ENCODE data around the gene MCTP1. TPM values are rescaled to one million over a fixed set of nuclear protein-coding genes. Genes with fewer than 3 reads are reported as not detected.

The MCTP1 gene
- total RNA-seq, 1 experiment from 2014 or later, result 0.44 TPM

DNA sequence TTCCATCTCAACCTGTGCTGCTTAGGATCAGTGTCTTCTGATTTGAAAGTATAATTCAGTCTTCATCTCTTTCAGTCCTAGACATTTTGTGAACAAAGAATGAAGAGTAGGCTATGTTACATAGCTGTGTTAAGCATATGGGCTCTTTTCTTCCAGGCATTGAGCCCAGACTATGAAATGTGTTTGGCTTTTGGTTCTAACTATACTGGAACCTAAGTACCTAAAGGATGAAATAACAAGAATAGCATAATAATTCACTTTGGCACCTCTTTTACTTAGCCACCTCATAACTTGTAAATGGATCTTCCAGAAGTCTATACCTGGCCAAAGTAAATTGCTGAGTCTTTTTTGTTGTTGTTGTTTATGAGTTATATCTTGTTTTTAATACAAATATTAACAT, 595.0 kb downstream of the MCTP1 start:
- no peaks in the 10 kb centered on the region for H3K9me3 ChIP-seq (ENCODE audit: control insufficient read depth in 1 of 2, insufficient read depth in 1 of 2, low read depth in 1 of 2, low read length in 2 of 2)
- H3K27me3 ChIP-seq (ENCODE audit: insufficient read depth, low read length), result no peaks in the 10 kb centered on the region
- no peak overlapping the region for H3K27ac ChIP-seq (ENCODE audit: low read depth, low read length)
- H3K9ac ChIP-seq (ENCODE audit: low read length), result no peak overlapping the region
- H3K9me2 ChIP-seq (ENCODE audit: insufficient read depth), result no peaks in the 10 kb centered on the region
- H3K79me2 ChIP-seq (ENCODE audit: insufficient read depth, low read length), result no peaks in the 10 kb centered on the region
- POLR2A ChIA-PET, result no interaction called here
- intact Hi-C loops (cut with micrococcal nuclease), result loop anchor here (10.0 kb wide), 1 partner anchor 775 kb away; no protein-coding TSS in a partner anchor
- no peak for DNase-seq (ENCODE audit: low read depth, low spot score)
- H3K4me3 ChIP-seq (replicated peaks in 1 of 2; ENCODE audit: low read depth in 1 of 2, low read length in 2 of 2), result no peak overlapping the region
- RAD21 ChIA-PET (ENCODE audit: low non-redundant PET in 1 of 2, low total read pairs in 2 of 2, uncharacterized antibody in 2 of 2, unreplicated experiment in 2 of 2), result no interaction called here
- ATAC-seq, result no peak
- no peaks in the 10 kb centered on the region for H4K20me1 ChIP-seq (ENCODE audit: insufficient read depth)
- CTCF ChIA-PET, result no interaction called here
- no peak overlapping the region for H3K4me2 ChIP-seq (ENCODE audit: low read length)
- no peak overlapping the region for H2AFZ ChIP-seq (ENCODE audit: low read depth, low read length, poor library complexity, severe bottlenecking)
- TF ChIP-seq TCF7L2 (IDR thresholded peaks at IDR 0.05; ENCODE audit: borderline replicate concordance, extremely low read depth, insufficient read depth, insufficient read length) (no peak), CEBPB (IDR thresholded peaks at IDR 0.05; ENCODE audit: low read depth) (no peak), EGR1 (IDR thresholded peaks at IDR 0.05; ENCODE audit: low read depth) (no peak)
- no peaks in the 10 kb centered on the region for H3K36me3 ChIP-seq (ENCODE audit: control insufficient read depth in 1 of 2, insufficient read depth in 2 of 2, low read length in 2 of 2)
- BruUV-seq (replicated peaks), result no TSS peak
- H3K4me1 ChIP-seq (ENCODE audit: control insufficient read depth in 1 of 2, insufficient read depth in 2 of 2, low read length in 2 of 2), result no peaks in the 10 kb centered on the region

DNA sequence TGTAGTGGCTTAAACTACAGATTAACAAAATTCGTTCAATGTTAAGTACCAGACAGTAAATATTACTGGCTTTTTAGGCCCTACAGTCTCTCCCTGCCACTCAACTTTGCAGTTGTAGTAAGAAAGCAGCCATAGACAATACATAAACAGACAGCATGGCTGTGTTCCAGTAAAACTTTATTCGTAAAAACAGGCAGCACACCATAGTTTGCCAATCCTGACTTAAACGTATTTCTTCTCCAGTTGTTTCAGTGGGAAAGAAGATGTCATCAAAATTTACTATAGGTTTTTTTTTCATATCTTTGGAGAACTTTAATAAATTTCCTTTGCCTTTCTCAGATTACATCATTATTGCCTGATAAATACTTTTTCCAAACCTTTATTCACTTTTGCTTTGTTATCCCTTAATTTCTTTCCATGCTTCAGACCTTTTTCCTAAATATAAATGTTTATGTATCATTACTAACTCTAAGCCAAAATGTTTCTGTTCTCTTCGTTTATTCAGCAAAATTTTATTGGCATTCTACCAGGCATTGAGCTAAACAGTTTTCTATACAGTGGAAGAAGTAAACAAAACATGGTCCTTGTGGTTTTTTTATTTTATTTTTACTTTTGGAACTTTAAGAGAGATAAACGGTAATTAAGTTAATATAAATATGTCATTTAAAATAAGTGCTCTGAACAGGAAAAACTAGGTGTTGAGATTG, 601.9 kb downstream of the MCTP1 start:
- Histone ChIP-seq H3K4me1 (ENCODE audit: control insufficient read depth in 1 of 2, insufficient read depth in 2 of 2, low read length in 2 of 2) (no peaks in the 10 kb centered on the region), H3K4me3 (replicated peaks in 1 of 2; ENCODE audit: low read depth in 1 of 2, low read length in 2 of 2) (no peak overlapping the region), H3K9me2 (ENCODE audit: insufficient read depth) (no peaks in the 10 kb centered on the region), H4K20me1 (ENCODE audit: insufficient read depth) (no peaks in the 10 kb centered on the region), H2AFZ (ENCODE audit: low read depth, low read length, poor library complexity, severe bottlenecking) (no peak overlapping the region), H3K4me2 (ENCODE audit: low read length) (no peak overlapping the region), H3K9ac (ENCODE audit: low read length) (no peak overlapping the region), H3K9me3 (ENCODE audit: control insufficient read depth in 1 of 2, insufficient read depth in 1 of 2, low read depth in 1 of 2, low read length in 2 of 2) (no peaks in the 10 kb centered on the region), H3K79me2 (ENCODE audit: insufficient read depth, low read length) (no peaks in the 10 kb centered on the region), H3K36me3 (ENCODE audit: control insufficient read depth in 1 of 2, insufficient read depth in 2 of 2, low read length in 2 of 2) (0 out of 4 replicates have a peak, but pooled peaks cover 0 to 2% of the 10 kb centered on the region in 2 experiments), H3K27ac (ENCODE audit: low read depth, low read length) (no peak overlapping the region), H3K27me3 (ENCODE audit: insufficient read depth, low read length) (no peaks in the 10 kb centered on the region)
- intact Hi-C loops (cut with micrococcal nuclease), result no loop called here
- CTCF ChIA-PET, result no interaction called here
- RAD21 ChIA-PET (ENCODE audit: low non-redundant PET in 1 of 2, low total read pairs in 2 of 2, uncharacterized antibody in 2 of 2, unreplicated experiment in 2 of 2), result no interaction called here
- DNase-seq (ENCODE audit: low read depth, low spot score) (no peak), ATAC-seq (no peak)
- TF ChIP-seq, protein P1, sequence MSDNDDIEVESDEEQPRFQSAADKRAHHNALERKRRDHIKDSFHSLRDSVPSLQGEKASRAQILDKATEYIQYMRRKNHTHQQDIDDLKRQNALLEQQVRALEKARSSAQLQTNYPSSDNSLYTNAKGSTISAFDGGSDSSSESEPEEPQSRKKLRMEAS (IDR thresholded peaks at IDR 0.05), result no peak
- TF ChIP-seq EZH2 (IDR thresholded peaks at IDR 0.05) (no peak), TCF7L2 (IDR thresholded peaks at IDR 0.05; ENCODE audit: borderline replicate concordance, extremely low read depth, insufficient read depth, insufficient read length) (no peak), SP1 (IDR thresholded peaks at IDR 0.05; ENCODE audit: low read depth) (no peak), SRF (IDR thresholded peaks at IDR 0.05; ENCODE audit: low read depth) (no peak), JUND (IDR thresholded peaks at IDR 0.05) (no peak), ELF1 (IDR thresholded peaks at IDR 0.05; ENCODE audit: borderline replicate concordance, low read depth) (no peak), ZFX (IDR thresholded peaks at IDR 0.05) (no peak), FOSL1 (IDR thresholded peaks at IDR 0.05; ENCODE audit: low read depth) (no peak), EZH2phosphoT487 (IDR thresholded peaks at IDR 0.05; ENCODE audit: borderline replicate concordance) (no peak)
- TF ChIP-seq, protein P2, sequence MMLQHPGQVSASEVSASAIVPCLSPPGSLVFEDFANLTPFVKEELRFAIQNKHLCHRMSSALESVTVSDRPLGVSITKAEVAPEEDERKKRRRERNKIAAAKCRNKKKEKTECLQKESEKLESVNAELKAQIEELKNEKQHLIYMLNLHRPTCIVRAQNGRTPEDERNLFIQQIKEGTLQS (IDR thresholded peaks at IDR 0.05), result no peak
- no TSS peak for BruUV-seq (replicated peaks)
- POLR2A ChIA-PET, result no interaction called here

All from HCT116 (cell line).